ENCODE measurements around the gene PFKP. TPM values are rescaled to one million over a fixed set of nuclear protein-coding genes. Genes with fewer than 3 reads are reported as not detected.

Gene PFKP
- total RNA-seq, 4 donors from 2014 or later, result 22.9 to 74.5 (median 43.8) TPM

DNA sequence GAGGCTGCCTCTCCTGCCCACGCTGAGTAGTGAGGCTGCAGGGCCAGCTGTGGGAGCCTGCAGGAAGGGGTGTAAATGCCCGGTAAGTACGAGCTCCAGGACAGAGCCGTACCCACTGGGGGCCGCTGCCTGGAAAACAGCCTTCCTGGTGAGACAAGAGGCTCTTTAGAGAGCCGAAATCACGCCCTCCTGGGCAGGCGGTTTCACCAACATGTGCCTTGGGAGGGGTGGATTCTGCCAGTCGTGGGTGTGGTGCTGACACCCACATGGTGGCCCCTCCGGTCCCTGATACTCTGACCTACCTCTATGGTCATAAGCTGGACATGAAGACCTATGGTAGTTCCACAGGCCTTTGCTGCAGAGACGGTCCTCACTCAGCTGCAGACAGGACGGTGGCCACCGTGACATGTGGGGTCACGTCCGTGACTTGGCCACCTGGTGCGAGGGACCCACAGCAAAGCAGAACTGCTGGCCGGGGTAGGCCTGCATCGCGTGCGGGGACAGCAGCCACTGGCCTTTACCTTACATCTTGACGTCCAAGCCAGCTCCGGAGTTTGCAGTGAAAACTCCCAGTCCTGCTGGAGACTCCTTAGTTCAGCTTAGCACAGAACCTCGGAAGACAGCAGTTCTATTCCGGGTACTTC, 58.3 kb downstream of the PFKP start:
- intact Hi-C loops (cut with DNase I; ENCODE audit: low total_unique reads), result no loop called here
- no peak overlapping the region for H3K27ac ChIP-seq
- DNase-seq, result no peak
- no peak for TF ChIP-seq POLR2A (IDR thresholded peaks at IDR 0.05)
- peaks cover 0 to 3% of the 10 kb centered on the region in 2 donors for H3K4me1 ChIP-seq
- H3K27me3 ChIP-seq, result no peaks in the 10 kb centered on the region
- no peaks in the 10 kb centered on the region for H3K9me3 ChIP-seq
- no peak overlapping the region for H3K4me3 ChIP-seq
- H3K36me3 ChIP-seq, result no peaks in the 10 kb centered on the region

DNA sequence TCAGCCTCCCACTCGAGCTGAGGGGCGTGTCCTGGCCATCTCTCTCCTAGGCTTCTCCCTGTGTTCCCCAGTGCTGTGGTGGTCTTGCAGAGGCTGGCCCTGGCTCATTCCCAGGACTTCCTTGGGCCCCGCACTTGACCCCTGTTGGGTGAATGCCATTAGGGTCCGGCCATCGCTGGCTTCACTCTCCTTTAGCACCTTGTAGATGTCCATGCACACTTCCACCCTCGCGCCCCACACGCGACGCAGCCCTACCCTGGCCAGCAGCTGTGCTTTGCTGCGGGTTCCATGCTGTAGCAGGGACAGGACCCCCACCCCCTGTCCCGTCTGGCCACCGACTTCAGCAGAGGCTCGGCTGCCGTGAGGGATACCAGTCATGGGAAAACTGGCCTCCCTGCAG, 58.9 kb downstream of the PFKP start:
- Histone ChIP-seq H3K4me3 (no peak overlapping the region), H3K4me1 (peaks cover 0 to 3% of the 10 kb centered on the region in 2 donors), H3K27ac (no peak overlapping the region), H3K9me3 (no peaks in the 10 kb centered on the region), H3K27me3 (no peaks in the 10 kb centered on the region), H3K36me3 (no peaks in the 10 kb centered on the region)
- no peak for DNase-seq
- intact Hi-C loops (cut with DNase I; ENCODE audit: low total_unique reads), result no loop called here
- TF ChIP-seq, protein P1, sequence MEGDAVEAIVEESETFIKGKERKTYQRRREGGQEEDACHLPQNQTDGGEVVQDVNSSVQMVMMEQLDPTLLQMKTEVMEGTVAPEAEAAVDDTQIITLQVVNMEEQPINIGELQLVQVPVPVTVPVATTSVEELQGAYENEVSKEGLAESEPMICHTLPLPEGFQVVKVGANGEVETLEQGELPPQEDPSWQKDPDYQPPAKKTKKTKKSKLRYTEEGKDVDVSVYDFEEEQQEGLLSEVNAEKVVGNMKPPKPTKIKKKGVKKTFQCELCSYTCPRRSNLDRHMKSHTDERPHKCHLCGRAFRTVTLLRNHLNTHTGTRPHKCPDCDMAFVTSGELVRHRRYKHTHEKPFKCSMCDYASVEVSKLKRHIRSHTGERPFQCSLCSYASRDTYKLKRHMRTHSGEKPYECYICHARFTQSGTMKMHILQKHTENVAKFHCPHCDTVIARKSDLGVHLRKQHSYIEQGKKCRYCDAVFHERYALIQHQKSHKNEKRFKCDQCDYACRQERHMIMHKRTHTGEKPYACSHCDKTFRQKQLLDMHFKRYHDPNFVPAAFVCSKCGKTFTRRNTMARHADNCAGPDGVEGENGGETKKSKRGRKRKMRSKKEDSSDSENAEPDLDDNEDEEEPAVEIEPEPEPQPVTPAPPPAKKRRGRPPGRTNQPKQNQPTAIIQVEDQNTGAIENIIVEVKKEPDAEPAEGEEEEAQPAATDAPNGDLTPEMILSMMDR (IDR thresholded peaks at IDR 0.05), result no peak
- no peak for TF ChIP-seq POLR2A (IDR thresholded peaks at IDR 0.05)

DNA sequence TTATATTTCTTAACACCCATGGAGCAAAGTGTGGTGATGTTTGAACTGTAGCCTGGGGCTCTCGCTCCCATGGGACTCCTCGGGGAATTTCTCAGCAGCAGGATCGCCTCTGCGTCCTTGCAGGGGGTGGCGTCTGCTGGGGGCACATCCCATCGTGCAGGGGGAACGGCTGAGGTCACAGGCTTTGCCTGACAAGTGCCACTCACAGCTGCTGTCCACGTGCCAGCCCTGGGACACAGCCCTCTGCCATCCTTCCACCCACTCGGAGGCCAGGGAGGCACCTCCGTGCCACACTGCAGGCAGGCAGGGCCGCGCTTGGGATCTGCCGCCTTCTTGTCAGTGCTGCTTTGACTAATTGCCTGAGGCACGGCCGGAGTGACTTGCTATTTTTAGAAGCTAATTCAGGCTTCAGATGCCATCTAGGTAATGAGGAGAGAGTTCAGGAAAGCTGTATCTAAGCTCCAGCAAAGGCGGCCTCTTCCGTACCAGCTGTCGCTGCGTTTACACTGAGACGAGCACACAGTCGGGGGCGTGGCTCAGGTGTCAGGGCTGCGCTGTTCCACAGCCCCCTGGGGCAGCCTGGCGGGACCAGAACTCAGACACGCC, 59.5 kb downstream of the PFKP start:
- Histone ChIP-seq H3K27ac (no peak overlapping the region), H3K4me1 (peaks cover 0 to 3% of the 10 kb centered on the region in 2 donors), H3K9me3 (no peaks in the 10 kb centered on the region), H3K27me3 (no peaks in the 10 kb centered on the region), H3K36me3 (no peaks in the 10 kb centered on the region), H3K4me3 (no peak overlapping the region)
- no peak for DNase-seq
- TF ChIP-seq POLR2A (IDR thresholded peaks at IDR 0.05), result no peak
- TF ChIP-seq, protein P1 (IDR thresholded peaks at IDR 0.05), result no peak
- intact Hi-C loops (cut with DNase I; ENCODE audit: low total_unique reads), result no loop called here

DNA sequence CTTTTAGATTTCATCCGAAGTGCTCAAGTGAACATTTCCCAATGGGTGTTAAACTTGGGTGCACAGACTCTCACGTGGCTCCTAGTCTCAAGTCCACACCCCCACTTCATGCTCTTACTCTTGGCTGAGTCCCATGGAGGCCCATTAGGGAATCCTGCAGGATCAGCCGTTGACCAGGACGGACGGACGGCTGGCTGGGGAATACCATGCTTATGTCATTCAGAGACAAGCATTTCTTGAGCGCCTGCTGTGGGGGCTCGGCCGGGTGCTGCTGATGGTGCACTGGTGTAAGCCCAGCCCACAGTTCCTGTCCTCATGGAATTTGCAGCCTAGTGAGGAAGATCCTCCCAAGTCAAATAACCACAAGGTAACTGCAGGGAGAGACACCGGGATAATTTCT, 60.6 kb downstream of the PFKP start:
- H3K27ac ChIP-seq, result no peak overlapping the region
- no peak for TF ChIP-seq POLR2A (IDR thresholded peaks at IDR 0.05)
- TF ChIP-seq, protein P1 (IDR thresholded peaks at IDR 0.05), result no peak
- peaks cover 0 to 3% of the 10 kb centered on the region in 2 donors for H3K4me1 ChIP-seq
- no peak overlapping the region for H3K4me3 ChIP-seq
- no peaks in the 10 kb centered on the region for H3K27me3 ChIP-seq
- no peaks in the 10 kb centered on the region for H3K36me3 ChIP-seq
- H3K9me3 ChIP-seq, result no peaks in the 10 kb centered on the region
- no peak for DNase-seq
- intact Hi-C loops (cut with DNase I; ENCODE audit: low total_unique reads), result no loop called here

- no peaks in the 10 kb centered on the region for H3K9me3 ChIP-seq
- peaks cover 0 to 3% of the 10 kb centered on the region in 2 donors for H3K4me1 ChIP-seq
- no peaks in the 10 kb centered on the region for H3K27me3 ChIP-seq
- no peak overlapping the region for H3K27ac ChIP-seq
- no peak for TF ChIP-seq POLR2A (IDR thresholded peaks at IDR 0.05)
- TF ChIP-seq, protein P1 (IDR thresholded peaks at IDR 0.05), result no peak
- no peak overlapping the region for H3K4me3 ChIP-seq
- DNase-seq, result no peak
- intact Hi-C loops (cut with DNase I; ENCODE audit: low total_unique reads), result no loop called here
- no peaks in the 10 kb centered on the region for H3K36me3 ChIP-seq
Measured at GRCh38 chr10:3128379-3129130, 61.2 kb downstream of the PFKP start.
